ENCODE measurements around the gene POLR2H.

The POLR2H gene

GRCh38 chr3:184380627-184381260 is 19.2 kb downstream of the POLR2H start:
- H3K9ac ChIP-seq (ENCODE audit: low read depth, low read length) = no peak overlapping the region
- no peak overlapping the region for H3K4me2 ChIP-seq (ENCODE audit: insufficient read depth, low read length)
- no peaks in the 10 kb centered on the region for H3K27me3 ChIP-seq (ENCODE audit: insufficient read depth, low read length, poor library complexity)
- no peak for DNase-seq
- no peak overlapping the region for H3K4me3 ChIP-seq (ENCODE audit: low read depth in 1 of 2, low read length in 2 of 2)
- no peak overlapping the region for H2AFZ ChIP-seq (ENCODE audit: low read depth, low read length)
- no peaks in the 10 kb centered on the region for H3K4me1 ChIP-seq (ENCODE audit: insufficient read depth, low read length)
- H4K20me1 ChIP-seq (ENCODE audit: insufficient read depth, low read length) = no peaks in the 10 kb centered on the region
- H3K79me2 ChIP-seq (ENCODE audit: insufficient read depth, low read length) = no peaks in the 10 kb centered on the region
- H3K27ac ChIP-seq (ENCODE audit: low read length) = no peak overlapping the region
- H3K36me3 ChIP-seq (ENCODE audit: insufficient read depth, low read length) = no peaks in the 10 kb centered on the region
- H3K9me3 ChIP-seq (ENCODE audit: insufficient read depth, low read length, severe bottlenecking) = no peaks in the 10 kb centered on the region
- no peak for ATAC-seq (ENCODE audit: insufficient read depth, low read depth)
- TF ChIP-seq CTCF (IDR thresholded peaks at IDR 0.05; ENCODE audit: borderline replicate concordance, extremely low read depth, low read length, poor library complexity, severe bottlenecking) (no peak), EZH2 (IDR thresholded peaks at IDR 0.05; ENCODE audit: borderline replicate concordance, low read depth, low read length, severe bottlenecking) (no peak)

- no peaks in the 10 kb centered on the region for H3K79me2 ChIP-seq (ENCODE audit: insufficient read depth, low read length)
- H3K9me3 ChIP-seq (ENCODE audit: insufficient read depth, low read length, severe bottlenecking) = no peaks in the 10 kb centered on the region
- H3K4me2 ChIP-seq (ENCODE audit: insufficient read depth, low read length) = no peak overlapping the region
- H2AFZ ChIP-seq (ENCODE audit: low read depth, low read length) = no peak overlapping the region
- no peak overlapping the region for H3K4me3 ChIP-seq (ENCODE audit: low read depth in 1 of 2, low read length in 2 of 2)
- H3K27me3 ChIP-seq (ENCODE audit: insufficient read depth, low read length, poor library complexity) = no peaks in the 10 kb centered on the region
- DNase-seq (no peak), ATAC-seq (ENCODE audit: insufficient read depth, low read depth) (no peak)
- no peaks in the 10 kb centered on the region for H3K4me1 ChIP-seq (ENCODE audit: insufficient read depth, low read length)
- H4K20me1 ChIP-seq (ENCODE audit: insufficient read depth, low read length) = no peaks in the 10 kb centered on the region
- H3K9ac ChIP-seq (ENCODE audit: low read depth, low read length) = no peak overlapping the region
- no peak overlapping the region for H3K27ac ChIP-seq (ENCODE audit: low read length)
- no peaks in the 10 kb centered on the region for H3K36me3 ChIP-seq (ENCODE audit: insufficient read depth, low read length)
- TF ChIP-seq CTCF (IDR thresholded peaks at IDR 0.05; ENCODE audit: borderline replicate concordance, extremely low read depth, low read length, poor library complexity, severe bottlenecking) = no peak
Observed at GRCh38 chr3:184381261-184382224, 20.0 kb downstream of the POLR2H start.

GRCh38 chr3:184382326-184383032 is 21.0 kb downstream of the POLR2H start:
- no peak overlapping the region for H3K27ac ChIP-seq (ENCODE audit: low read length)
- no peaks in the 10 kb centered on the region for H3K36me3 ChIP-seq (ENCODE audit: insufficient read depth, low read length)
- H4K20me1 ChIP-seq (ENCODE audit: insufficient read depth, low read length) = no peaks in the 10 kb centered on the region
- H3K4me3 ChIP-seq (ENCODE audit: low read depth in 1 of 2, low read length in 2 of 2) = no peak overlapping the region
- DNase-seq (no peak), ATAC-seq (ENCODE audit: insufficient read depth, low read depth) (no peak)
- no peaks in the 10 kb centered on the region for H3K79me2 ChIP-seq (ENCODE audit: insufficient read depth, low read length)
- H3K9me3 ChIP-seq (ENCODE audit: insufficient read depth, low read length, severe bottlenecking) = no peaks in the 10 kb centered on the region
- no peaks in the 10 kb centered on the region for H3K27me3 ChIP-seq (ENCODE audit: insufficient read depth, low read length, poor library complexity)
- H3K4me2 ChIP-seq (ENCODE audit: insufficient read depth, low read length) = no peak overlapping the region
- no peaks in the 10 kb centered on the region for H3K4me1 ChIP-seq (ENCODE audit: insufficient read depth, low read length)
- H2AFZ ChIP-seq (ENCODE audit: low read depth, low read length) = no peak overlapping the region
- no peak overlapping the region for H3K9ac ChIP-seq (ENCODE audit: low read depth, low read length)
- TF ChIP-seq EZH2 (IDR thresholded peaks at IDR 0.05; ENCODE audit: borderline replicate concordance, low read depth, low read length, severe bottlenecking) = no peak
- no peak for TF ChIP-seq CTCF (IDR thresholded peaks at IDR 0.05; ENCODE audit: borderline replicate concordance, extremely low read depth, low read length, poor library complexity, severe bottlenecking)

Data from DND-41 (cell line).